ENCODE data around the gene ADCY9. TPM values are rescaled to one million over a fixed set of nuclear protein-coding genes. Genes with fewer than 3 reads are reported as not detected.

The ADCY9 gene
- polyA plus RNA-seq, 3 donors, result 0.44 to 9.3 (median 0.67) TPM

GRCh38 chr16:4082474-4083044 is 33.7 kb downstream of the ADCY9 start:
- Histone ChIP-seq H3K4me1 (ENCODE audit: control insufficient read depth in 1 of 2, insufficient read depth in 2 of 2, low read length in 2 of 2) (peaks cover 7% of the 10 kb centered on the region in 2 donors), H3K27me3 (ENCODE audit: control insufficient read depth in 2 of 2, insufficient read depth in 2 of 2, low read length in 2 of 2) (no peaks in the 10 kb centered on the region), H3K79me2 (ENCODE audit: insufficient read depth, low read length) (peaks cover 8% of the 10 kb centered on the region), H3K9me3 (replicated peaks in 1 of 2; ENCODE audit: control insufficient read depth in 1 of 2, insufficient read depth in 1 of 2, low read length in 2 of 2) (no peaks in the 10 kb centered on the region), H3K4me2 (replicated peaks; ENCODE audit: extremely low read depth, low read length, poor library complexity, severe bottlenecking) (no peak overlapping the region), H3K9ac (ENCODE audit: insufficient read depth, low read length, poor library complexity, severe bottlenecking) (no peak overlapping the region), H3K36me3 (replicated peaks in 1 of 2; ENCODE audit: control insufficient read depth in 1 of 2, insufficient read depth in 2 of 2, low read length in 2 of 2) (no peaks in the 10 kb centered on the region), H2AFZ (ENCODE audit: insufficient read depth, low read depth, low read length, poor library complexity, severe bottlenecking) (no peak overlapping the region), H3K27ac (ENCODE audit: low read depth in 1 of 2, low read length in 2 of 2) (no peak overlapping the region), H4K20me1 (ENCODE audit: insufficient read depth, low read length) (peaks cover 9% of the 10 kb centered on the region), H3K4me3 (replicated peaks in 1 of 3; ENCODE audit: low read depth in 2 of 3, low read length in 3 of 3) (no peak overlapping the region)
- peaks cover 0 to 4% (median 0%) of the 10 kb centered on the region in 7 donors for H3K9me3 Mint-ChIP-seq
- intact Hi-C loops (cut with micrococcal nuclease), result no loop called here
- H3K27ac Mint-ChIP-seq, result no peak overlapping the region
- H3K4me3 Mint-ChIP-seq, result no peak overlapping the region
- H3K27me3 Mint-ChIP-seq (ENCODE audit: low read depth in 3 of 3), result peaks cover 0 to 3% (median 1%) of the 10 kb centered on the region in 3 donors
- no peak for TF ChIP-seq CTCF (IDR thresholded peaks at IDR 0.05)
- peaks cover 15% of the 10 kb centered on the region for H3K4me1 Mint-ChIP-seq
- H3K36me3 Mint-ChIP-seq, result peaks cover 8 to 35% of the 10 kb centered on the region in 2 donors
- 98% methylated on average over 6 of the region's 15 CpGs for WGBS (ENCODE audit: insufficient coverage)
- no peak for DNase-seq

- H3K4me1 Mint-ChIP-seq, result peaks cover 9% of the 10 kb centered on the region
- Histone ChIP-seq H3K4me1 (ENCODE audit: control insufficient read depth in 1 of 2, insufficient read depth in 2 of 2, low read length in 2 of 2) (no peaks in the 10 kb centered on the region), H3K4me2 (replicated peaks; ENCODE audit: extremely low read depth, low read length, poor library complexity, severe bottlenecking) (no peak overlapping the region), H3K36me3 (replicated peaks in 1 of 2; ENCODE audit: control insufficient read depth in 1 of 2, insufficient read depth in 2 of 2, low read length in 2 of 2) (peaks cover 0 to 3% of the 10 kb centered on the region in 2 donors), H3K27me3 (ENCODE audit: control insufficient read depth in 2 of 2, insufficient read depth in 2 of 2, low read length in 2 of 2) (no peaks in the 10 kb centered on the region), H3K79me2 (ENCODE audit: insufficient read depth, low read length) (peaks cover 8% of the 10 kb centered on the region), H4K20me1 (ENCODE audit: insufficient read depth, low read length) (peaks cover 9% of the 10 kb centered on the region), H3K9me3 (replicated peaks in 1 of 2; ENCODE audit: control insufficient read depth in 1 of 2, insufficient read depth in 1 of 2, low read length in 2 of 2) (no peaks in the 10 kb centered on the region), H2AFZ (ENCODE audit: insufficient read depth, low read depth, low read length, poor library complexity, severe bottlenecking) (no peak overlapping the region), H3K4me3 (replicated peaks in 1 of 3; ENCODE audit: low read depth in 2 of 3, low read length in 3 of 3) (no peak overlapping the region), H3K27ac (ENCODE audit: low read depth in 1 of 2, low read length in 2 of 2) (no peak overlapping the region), H3K9ac (ENCODE audit: insufficient read depth, low read length, poor library complexity, severe bottlenecking) (no peak overlapping the region)
- H3K9me3 Mint-ChIP-seq, result peaks cover 0 to 4% (median 0%) of the 10 kb centered on the region in 7 donors
- no peak for TF ChIP-seq CTCF (IDR thresholded peaks at IDR 0.05)
- DNase-seq, result no peak
- intact Hi-C loops (cut with micrococcal nuclease), result no loop called here
- H3K27ac Mint-ChIP-seq, result no peak overlapping the region
- H3K36me3 Mint-ChIP-seq, result peaks cover 14 to 43% of the 10 kb centered on the region in 2 donors
- H3K4me3 Mint-ChIP-seq, result no peak overlapping the region
- peaks cover 0 to 3% (median 1%) of the 10 kb centered on the region in 3 donors for H3K27me3 Mint-ChIP-seq (ENCODE audit: low read depth in 3 of 3)
- WGBS (ENCODE audit: insufficient coverage), result 80% methylated on average over 11 of the region's 13 CpGs
These were observed 34.7 kb downstream of the ADCY9 start for GRCh38 chr16:4081521-4082021.

Measured in CD14-positive monocyte (primary cell).